Stomach smooth muscle (tissue), 2 donors: ENCODE measurements around the gene KANSL3.

ENCODE experiments used
- H3K27ac ChIP-seq: one replicate; pipeline ENCODE4 v1.7.0; 2013; ENCODE audit warnings: mild to moderate bottlenecking, low read length, inconsistent platforms
- H3K27me3 ChIP-seq, 2 donors: one replicate each; pipeline ENCODE4 v1.7.0; 2013; ENCODE audit warnings: low read length in 2 of 2; ENCODE audit not compliant: insufficient read depth in 2 of 2, control insufficient read depth in 1 of 2
- H3K36me3 ChIP-seq, 2 donors: one replicate each; pipeline ENCODE4 v1.7.0; 2013; ENCODE audit warnings: low read length in 2 of 2; ENCODE audit not compliant: control insufficient read depth in 2 of 2, insufficient read depth in 2 of 2
- H3K4me1 ChIP-seq: one replicate; pipeline ENCODE4 v1.7.0; 2013; ENCODE audit warnings: low read length; ENCODE audit not compliant: control insufficient read depth, insufficient read depth
- H3K4me3 ChIP-seq, 2 donors: one replicate each; pipeline ENCODE4 v1.7.0; 2013; ENCODE audit warnings: low read length in 2 of 2
- H3K9ac ChIP-seq, 2 donors: one replicate each; pipeline ENCODE4 v1.7.0; 2013; ENCODE audit warnings: low read length in 2 of 2, mild to moderate bottlenecking in 1 of 2
- H3K9me3 ChIP-seq, 2 donors: one replicate each; pipeline ENCODE4 v1.7.0; 2013; ENCODE audit warnings: low read length in 2 of 2; ENCODE audit not compliant: control insufficient read depth in 2 of 2
- donor health status: healthy.
- donor health status: Pancreatic carcinoma.

Gene KANSL3

DNA sequence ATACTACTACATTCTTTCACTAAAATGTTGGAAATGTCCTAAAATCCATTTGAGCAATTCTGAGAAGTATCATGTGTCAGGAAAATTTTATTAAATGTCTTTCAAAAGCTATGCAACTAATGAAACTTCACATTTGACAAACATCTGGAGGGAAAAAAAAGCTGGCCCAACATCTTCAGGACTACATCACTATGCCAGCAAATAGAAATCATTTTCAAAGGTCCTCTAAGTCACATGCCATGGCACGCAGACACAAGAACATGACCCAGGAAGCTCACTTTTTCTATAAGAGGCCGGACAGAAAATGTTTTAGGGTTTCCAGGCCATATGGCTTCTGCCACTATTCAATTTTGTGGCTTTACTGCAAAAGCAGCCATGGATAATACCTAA lies 11.6 kb downstream of the KANSL3 start:
- Histone ChIP-seq H3K9ac (no peak overlapping the region), H3K27me3 (no peaks in the 10 kb centered on the region), H3K9me3 (no peaks in the 10 kb centered on the region), H3K4me1 (peaks cover 4% of the 10 kb centered on the region), H3K27ac (no peak overlapping the region), H3K36me3 (peaks cover 18 to 21% of the 10 kb centered on the region in 2 donors), H3K4me3 (no peak overlapping the region)

DNA sequence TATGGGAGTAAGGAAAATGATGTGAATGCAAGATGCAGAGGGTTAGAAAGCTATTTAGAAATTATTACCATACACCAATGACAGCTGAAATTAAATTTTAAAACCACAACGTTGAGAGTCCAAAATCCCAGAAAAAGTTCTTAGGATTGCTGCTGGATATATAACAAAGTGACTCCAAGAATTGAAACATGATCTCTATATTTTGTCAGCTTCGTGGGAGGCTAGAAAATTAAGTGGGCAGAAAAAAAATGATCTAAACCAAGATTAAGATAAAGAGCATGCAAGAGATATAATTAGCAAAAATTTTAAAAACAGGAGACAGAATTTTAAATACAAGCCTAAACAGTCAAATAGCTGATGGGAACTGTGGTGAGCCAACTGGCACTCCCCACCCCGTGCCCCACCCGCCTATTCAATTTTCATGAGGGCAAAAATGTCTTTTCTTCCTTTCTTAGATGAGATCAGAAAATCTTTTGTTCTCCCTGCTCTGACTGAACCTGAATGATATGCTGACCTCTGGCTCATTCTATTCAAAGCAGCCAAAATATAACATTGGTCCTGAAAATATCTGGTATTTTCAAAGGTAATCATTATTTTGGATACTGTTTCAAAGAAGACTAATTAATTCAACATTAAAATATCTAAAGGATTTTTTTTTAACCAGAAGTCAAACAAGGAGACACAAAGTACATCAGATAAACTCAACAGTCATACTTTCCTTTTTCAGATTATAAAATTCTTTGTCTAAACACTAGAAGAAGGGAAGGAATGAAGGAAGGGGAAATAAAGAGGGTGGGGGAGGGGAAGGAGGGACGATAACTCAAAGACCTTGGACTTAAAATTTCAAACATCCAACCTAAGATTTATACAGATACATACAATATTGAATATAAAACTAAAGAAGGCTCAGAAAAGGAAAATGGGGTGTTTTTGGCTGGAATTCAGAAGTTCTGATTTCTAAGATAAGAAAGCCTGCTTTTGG lies 12.2 kb downstream of the KANSL3 start:
- H3K4me3 ChIP-seq, result no peak overlapping the region
- H3K9me3 ChIP-seq, result no peaks in the 10 kb centered on the region
- H3K9ac ChIP-seq, result no peak overlapping the region
- H3K36me3 ChIP-seq, result peaks cover 14 to 16% of the 10 kb centered on the region in 2 donors
- peaks cover 4% of the 10 kb centered on the region for H3K4me1 ChIP-seq
- no peaks in the 10 kb centered on the region for H3K27me3 ChIP-seq
- no peak overlapping the region for H3K27ac ChIP-seq

- Histone ChIP-seq H3K9me3 (no peaks in the 10 kb centered on the region), H3K4me1 (peaks cover 4% of the 10 kb centered on the region), H3K36me3 (peaks cover 16 to 19% of the 10 kb centered on the region in 2 donors), H3K4me3 (no peak overlapping the region), H3K9ac (no peak overlapping the region), H3K27me3 (no peaks in the 10 kb centered on the region), H3K27ac (no peak overlapping the region)
Observed at GRCh38 chr2:96623116-96623515, 15.0 kb downstream of the KANSL3 start.

DNA sequence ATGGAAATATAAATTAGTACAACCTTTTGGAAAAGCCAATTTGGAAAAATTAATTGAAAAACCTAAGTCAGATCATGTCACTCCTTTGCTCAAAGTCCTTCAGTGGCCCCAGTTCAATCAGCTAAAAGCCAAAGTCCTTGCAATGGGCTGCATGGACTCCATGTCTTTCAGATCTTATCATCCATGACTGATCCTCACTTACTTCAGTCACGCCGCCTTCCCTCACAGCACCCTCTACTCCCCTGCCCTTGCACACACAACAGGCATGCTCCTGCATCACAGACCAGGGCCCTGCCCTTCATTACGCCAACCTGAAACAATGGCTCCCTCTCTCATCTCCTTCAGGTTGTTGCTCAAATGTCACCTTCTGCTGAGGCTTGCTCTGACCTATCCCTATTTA lies 15.6 kb downstream of the KANSL3 start:
- H3K27me3 ChIP-seq, result no peaks in the 10 kb centered on the region
- no peak overlapping the region for H3K9ac ChIP-seq
- no peak overlapping the region for H3K4me3 ChIP-seq
- H3K36me3 ChIP-seq, result peaks cover 13 to 14% of the 10 kb centered on the region in 2 donors
- H3K27ac ChIP-seq, result no peak overlapping the region
- peaks cover 4% of the 10 kb centered on the region for H3K4me1 ChIP-seq
- H3K9me3 ChIP-seq, result no peaks in the 10 kb centered on the region

DNA sequence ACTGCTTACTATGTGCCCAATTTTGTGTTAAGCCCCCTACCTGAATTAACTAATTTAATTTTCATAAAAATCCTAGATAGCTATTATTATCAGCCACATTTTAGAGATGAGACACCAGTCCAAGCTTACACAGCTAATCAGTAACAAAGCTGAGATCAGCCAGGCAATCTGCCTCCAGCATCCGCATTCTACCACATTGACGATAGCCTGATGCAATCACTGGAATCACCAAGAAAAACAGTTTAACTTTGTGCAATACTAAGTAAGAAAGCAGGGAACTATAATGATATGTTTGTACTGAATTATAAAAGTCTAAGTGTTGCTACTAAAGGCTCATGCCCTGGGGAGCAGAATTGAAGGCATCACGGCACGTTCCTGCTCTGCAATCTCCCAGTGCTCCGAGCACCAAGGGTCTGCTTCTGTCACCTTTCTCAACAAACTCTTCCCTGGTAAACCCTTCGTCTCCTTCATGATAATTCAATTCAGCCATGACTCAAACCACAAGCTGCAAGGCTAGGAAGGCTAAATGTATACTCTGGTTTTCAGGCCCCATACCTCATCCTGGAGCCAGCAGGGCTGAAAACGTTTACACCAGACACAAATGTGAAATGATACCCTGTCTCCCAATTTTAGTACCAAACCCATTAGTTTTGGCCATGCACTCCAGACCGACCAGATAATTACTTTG lies 19.4 kb downstream of the KANSL3 start:
- peaks cover 16 to 20% of the 10 kb centered on the region in 2 donors for H3K36me3 ChIP-seq
- H3K9ac ChIP-seq, result no peak overlapping the region
- no peaks in the 10 kb centered on the region for H3K27me3 ChIP-seq
- no peak overlapping the region for H3K27ac ChIP-seq
- no peak overlapping the region for H3K4me3 ChIP-seq
- H3K9me3 ChIP-seq, result no peaks in the 10 kb centered on the region
- peaks cover 2% of the 10 kb centered on the region for H3K4me1 ChIP-seq

DNA sequence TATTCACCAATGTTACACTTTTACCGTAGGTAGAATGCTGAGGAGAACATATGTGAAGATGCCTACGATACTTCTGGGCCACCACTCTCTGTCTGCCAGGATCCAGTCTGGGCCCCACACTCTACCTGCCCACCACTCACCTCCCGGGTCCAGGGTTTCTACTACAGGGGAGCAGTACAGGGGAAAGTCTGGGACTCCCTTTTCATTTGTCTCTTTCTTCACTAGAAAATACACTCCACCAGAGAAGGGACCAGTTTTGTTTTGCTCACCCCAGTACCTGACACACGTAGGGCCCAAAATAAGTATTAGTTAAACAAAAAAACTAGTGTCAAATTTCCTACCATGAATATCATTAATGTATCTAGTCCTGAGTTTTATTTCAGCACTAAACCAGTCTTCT lies 21.1 kb downstream of the KANSL3 start:
- H3K9me3 ChIP-seq, result no peaks in the 10 kb centered on the region
- H3K27ac ChIP-seq, result no peak overlapping the region
- no peaks in the 10 kb centered on the region for H3K27me3 ChIP-seq
- H3K4me1 ChIP-seq, result peaks cover 2% of the 10 kb centered on the region
- no peak overlapping the region for H3K4me3 ChIP-seq
- no peak overlapping the region for H3K9ac ChIP-seq
- H3K36me3 ChIP-seq, result peaks cover 26 to 33% of the 10 kb centered on the region in 2 donors

GRCh38 chr2:96616535-96616934 lies 21.6 kb downstream of the KANSL3 start:
- peaks cover 2% of the 10 kb centered on the region for H3K4me1 ChIP-seq
- H3K27ac ChIP-seq, result no peak overlapping the region
- no peak overlapping the region for H3K4me3 ChIP-seq
- H3K36me3 ChIP-seq, result peaks cover 29 to 37% of the 10 kb centered on the region in 2 donors
- no peak overlapping the region for H3K9ac ChIP-seq
- H3K27me3 ChIP-seq, result no peaks in the 10 kb centered on the region
- H3K9me3 ChIP-seq, result no peaks in the 10 kb centered on the region

DNA sequence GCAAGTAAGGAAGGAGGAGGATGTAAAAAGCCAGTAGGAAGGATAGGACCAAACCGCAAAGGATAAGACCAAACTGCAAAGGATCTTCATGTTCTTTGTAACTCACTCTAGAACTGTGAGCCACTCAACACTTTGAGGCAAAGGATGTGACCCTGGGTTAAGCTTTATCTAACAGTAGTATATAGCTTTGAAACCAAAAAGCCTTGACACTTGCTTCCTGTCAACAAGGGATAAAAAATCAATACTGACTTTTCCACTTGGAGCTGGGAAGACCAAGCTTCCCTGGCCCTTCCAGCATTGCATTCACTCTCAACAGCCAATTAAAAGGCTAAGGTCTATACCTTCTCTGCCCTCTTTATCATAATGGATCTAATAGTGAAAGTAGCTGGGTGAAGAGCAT lies 22.0 kb downstream of the KANSL3 start:
- peaks cover 2% of the 10 kb centered on the region for H3K4me1 ChIP-seq
- no peaks in the 10 kb centered on the region for H3K9me3 ChIP-seq
- H3K4me3 ChIP-seq, result no peak overlapping the region
- H3K36me3 ChIP-seq, result peaks cover 33 to 41% of the 10 kb centered on the region in 2 donors
- no peaks in the 10 kb centered on the region for H3K27me3 ChIP-seq
- H3K27ac ChIP-seq, result no peak overlapping the region
- H3K9ac ChIP-seq, result no peak overlapping the region

- no peak overlapping the region for H3K4me3 ChIP-seq
- no peak overlapping the region for H3K27ac ChIP-seq
- no peaks in the 10 kb centered on the region for H3K4me1 ChIP-seq
- no peaks in the 10 kb centered on the region for H3K9me3 ChIP-seq
- H3K36me3 ChIP-seq, result peaks cover 81 to 89% of the 10 kb centered on the region in 2 donors
- H3K27me3 ChIP-seq, result no peaks in the 10 kb centered on the region
- no peak overlapping the region for H3K9ac ChIP-seq
Observed at GRCh38 chr2:96608469-96609455, 29.4 kb downstream of the KANSL3 start.

- H3K36me3 ChIP-seq, result peaks cover 83 to 86% of the 10 kb centered on the region in 2 donors
Observed at GRCh38 chr2:96604104-96604503, 34.0 kb downstream of the KANSL3 start.

More at GRCh38 chr2:96604104-96604503, 34.0 kb downstream of the KANSL3 start:
- no peak overlapping the region for H3K4me3 ChIP-seq
- no peak overlapping the region for H3K9ac ChIP-seq
- no peaks in the 10 kb centered on the region for H3K4me1 ChIP-seq
- H3K27ac ChIP-seq, result no peak overlapping the region
- no peaks in the 10 kb centered on the region for H3K27me3 ChIP-seq
- H3K9me3 ChIP-seq, result no peaks in the 10 kb centered on the region
